ENCODE measurements around the gene HBA1. TPM values are rescaled to one million over a fixed set of nuclear protein-coding genes. Genes with fewer than 3 reads are reported as not detected.
"Not testable (repeated sequence)": the region's sequence is repeated elsewhere in the genome, so short reads cannot be mapped to it uniquely, and the experiment has no call there.

The HBA1 gene
- total RNA-seq, 1 experiment from 2014 or later = not detected

GRCh38 chr16:209359-209758 lies 32.9 kb downstream of the HBA1 start:
- H3K27me3 ChIP-seq (ENCODE audit: low read length); H3F3A ChIP-seq (ENCODE audit: low read length, unreplicated experiment); H4K20me1 ChIP-seq (ENCODE audit: low read length); DNase-seq; H3K9ac ChIP-seq (ENCODE audit: low read length); H3K4me3 ChIP-seq (ENCODE audit: low read length); H3K9me2 ChIP-seq (replicated peaks; ENCODE audit: low read length); CTCF ChIA-PET; BruUV-seq (replicated peaks); intact Hi-C loops (cut with micrococcal nuclease); H3K27ac ChIP-seq (ENCODE audit: low read length); H3K9me3 ChIP-seq (ENCODE audit: low read length); ATAC-seq; H2AFZ ChIP-seq (ENCODE audit: low read length); H3K4me1 ChIP-seq (ENCODE audit: insufficient read depth, low read length); H3K4me2 ChIP-seq (ENCODE audit: low read length): not testable (repeated sequence)
- H3K36me3 ChIP-seq (ENCODE audit: low read depth, low read length) = peaks cover 30% of the 10 kb centered on the region
- H3K79me2 ChIP-seq (ENCODE audit: low read length) = peaks cover 23% of the 10 kb centered on the region
- POLR2A ChIA-PET (ENCODE audit: unreplicated experiment) = interaction anchor here (0.6 kb wide), 1 partner anchor 22 kb away, joined by 3 read pairs; no protein-coding TSS in a partner anchor

GRCh38 chr16:211631-212180 lies 35.2 kb downstream of the HBA1 start:
- not testable (repeated sequence) for BruUV-seq (replicated peaks)

GRCh38 chr16:212999-213398 lies 36.5 kb downstream of the HBA1 start:
- TF ChIP-seq CTCF (conservative IDR thresholded peaks at IDR 0.05; ENCODE audit: low read depth, low read length) = no peak
- no peak for TF ChIP-seq EZH2phosphoT487 (IDR thresholded peaks at IDR 0.05; ENCODE audit: borderline replicate concordance, low read length)
- TF ChIP-seq EZH2 (IDR thresholded peaks at IDR 0.05; ENCODE audit: low read length, unreplicated experiment) = no peak
- H4K20me1 ChIP-seq (ENCODE audit: low read length) = 0 out of 2 replicates have a peak, but pooled peaks cover 2% of the 10 kb centered on the region
- H3F3A ChIP-seq (ENCODE audit: low read length, unreplicated experiment) = no peaks in the 10 kb centered on the region
- no peaks in the 10 kb centered on the region for H3K27me3 ChIP-seq (ENCODE audit: low read length)
- H3K4me2 ChIP-seq (ENCODE audit: low read length) = no peak overlapping the region
- no peaks in the 10 kb centered on the region for H3K4me1 ChIP-seq (ENCODE audit: insufficient read depth, low read length)
- intact Hi-C loops (cut with micrococcal nuclease) = no loop called here
- DNase-seq (no peak), ATAC-seq (no peak)
- no peaks in the 10 kb centered on the region for H3K9me2 ChIP-seq (replicated peaks; ENCODE audit: low read length)
- no peaks in the 10 kb centered on the region for H3K9me3 ChIP-seq (ENCODE audit: low read length)
- no peak overlapping the region for H3K27ac ChIP-seq (ENCODE audit: low read length)
- H3K9ac ChIP-seq (ENCODE audit: low read length) = no peak overlapping the region
- POLR2A ChIA-PET (ENCODE audit: unreplicated experiment) = no interaction called here
- peaks cover 38% of the 10 kb centered on the region for H3K79me2 ChIP-seq (ENCODE audit: low read length)
- H3K36me3 ChIP-seq (ENCODE audit: low read depth, low read length) = peaks cover 15% of the 10 kb centered on the region
- no peak overlapping the region for H2AFZ ChIP-seq (ENCODE audit: low read length)
- BruUV-seq (replicated peaks) = no TSS peak
- CTCF ChIA-PET = no interaction called here
- H3K4me3 ChIP-seq (ENCODE audit: low read length) = no peak overlapping the region

More at GRCh38 chr16:211631-212180, 35.2 kb downstream of the HBA1 start:
- peaks cover 33% of the 10 kb centered on the region for H3K79me2 ChIP-seq (ENCODE audit: low read length)
- DNase-seq; POLR2A ChIA-PET (ENCODE audit: unreplicated experiment); H3K27ac ChIP-seq (ENCODE audit: low read length); intact Hi-C loops (cut with micrococcal nuclease); H4K20me1 ChIP-seq (ENCODE audit: low read length); ATAC-seq; H3K4me2 ChIP-seq (ENCODE audit: low read length); H3K27me3 ChIP-seq (ENCODE audit: low read length); H3K9ac ChIP-seq (ENCODE audit: low read length); H3K4me3 ChIP-seq (ENCODE audit: low read length); H3F3A ChIP-seq (ENCODE audit: low read length, unreplicated experiment); H3K9me2 ChIP-seq (replicated peaks; ENCODE audit: low read length); H3K9me3 ChIP-seq (ENCODE audit: low read length); CTCF ChIA-PET; H2AFZ ChIP-seq (ENCODE audit: low read length); H3K4me1 ChIP-seq (ENCODE audit: insufficient read depth, low read length): not testable (repeated sequence)
- H3K36me3 ChIP-seq (ENCODE audit: low read depth, low read length) = peaks cover 15% of the 10 kb centered on the region

GRCh38 chr16:220021-220420 lies 43.5 kb downstream of the HBA1 start:
- H3K79me2 ChIP-seq (ENCODE audit: low read length) = peaks cover 50% of the 10 kb centered on the region
- POLR2A ChIA-PET (ENCODE audit: unreplicated experiment) = no interaction called here
- intact Hi-C loops (cut with micrococcal nuclease) = no loop called here

More at GRCh38 chr16:220021-220420, 43.5 kb downstream of the HBA1 start:
- Histone ChIP-seq H4K20me1 (ENCODE audit: low read length) (no peaks in the 10 kb centered on the region), H3K9ac (ENCODE audit: low read length) (no peak overlapping the region), H3K4me1 (ENCODE audit: insufficient read depth, low read length) (no peaks in the 10 kb centered on the region), H3F3A (ENCODE audit: low read length, unreplicated experiment) (no peaks in the 10 kb centered on the region), H3K9me3 (ENCODE audit: low read length) (no peaks in the 10 kb centered on the region), H3K27me3 (ENCODE audit: low read length) (no peaks in the 10 kb centered on the region), H3K27ac (ENCODE audit: low read length) (no peak overlapping the region), H3K4me3 (ENCODE audit: low read length) (no peak overlapping the region), H2AFZ (ENCODE audit: low read length) (no peak overlapping the region), H3K9me2 (replicated peaks; ENCODE audit: low read length) (no peaks in the 10 kb centered on the region), H3K4me2 (ENCODE audit: low read length) (no peak overlapping the region), H3K36me3 (ENCODE audit: low read depth, low read length) (peaks cover 18% of the 10 kb centered on the region; the same call in 1 of the 2 replicates)
- ATAC-seq = no peak
- DNase-seq = no peak
- TF ChIP-seq EZH2phosphoT487 (IDR thresholded peaks at IDR 0.05; ENCODE audit: borderline replicate concordance, low read length) (no peak), EZH2 (IDR thresholded peaks at IDR 0.05; ENCODE audit: low read length, unreplicated experiment) (no peak), CTCF (conservative IDR thresholded peaks at IDR 0.05; ENCODE audit: low read depth, low read length) (no peak)
- CTCF ChIA-PET = no interaction called here
- BruUV-seq (replicated peaks) = no TSS peak
